K562 (cell line): Measurements from ENCODE around the gene ACTN1.

Experiments used
- CTCF ChIP-seq, 3 experiments: IDR thresholded peaks in 2 of 3; conservative IDR thresholded peaks in 1 of 3; 2 replicates each; pipeline ENCODE4 v1.5.1; 2011 to 2012; ENCODE audit warnings: low read length in 3 of 3, mild to moderate bottlenecking in 3 of 3, control low read depth in 2 of 3, improper control_type of control experiment in 1 of 3, inconsistent platforms in 1 of 3, low read depth in 1 of 3, mixed read lengths in 1 of 3, moderate library complexity in 1 of 3; ENCODE audit not compliant: insufficient read depth in 2 of 3
- POLR3A ChIP-seq: IDR thresholded peaks from 2 replicates; pipeline ENCODE4 v1.6.1; 2011; ENCODE audit warnings: borderline replicate concordance, mild to moderate bottlenecking, moderate library complexity; ENCODE audit not compliant: insufficient read length, insufficient read depth; ENCODE audit errors: extremely low read depth
- RCOR1 ChIP-seq, 2 experiments: IDR thresholded peaks; 2 replicates each; pipeline ENCODE4 v1.6.1; 2012; ENCODE audit warnings: low read depth in 2 of 2, low read length in 2 of 2, borderline replicate concordance in 1 of 2, improper control_type of control experiment in 1 of 2

- TF ChIP-seq POLR3A: no peak
- TF ChIP-seq RCOR1 (IDR thresholded peaks at IDR 0.05; ENCODE audit: borderline replicate concordance in 1 of 2, low read depth in 2 of 2, low read length in 2 of 2): no peak
- TF ChIP-seq CTCF (IDR thresholded peaks at IDR 0.05 in 2 of 3, conservative IDR thresholded peaks at IDR 0.05 in 1 of 3; ENCODE audit: insufficient read depth in 2 of 3, low read depth in 1 of 3, low read length in 3 of 3): no peak
Measured at GRCh38 chr14:68913516-68913915, 65.6 kb downstream of the ACTN1 start.
